K562 (cell line): ENCODE data around the gene WFIKKN1. TPM values are rescaled to one million over a fixed set of nuclear protein-coding genes. Genes with fewer than 3 reads are reported as not detected.

Experiments
- ADNP ChIP-seq: fragments of 200-800 bp; sonication (Bioruptor generic); IDR thresholded peaks from 2 replicates; pipeline ENCODE4 v1.6.1; 2016; ENCODE audit warnings: missing genetic modification characterization, missing compliant biosample characterization
- ARNT ChIP-seq, 2 experiments: fragments of 450-650 bp; IDR thresholded peaks; 2 replicates each; pipeline ENCODE4 v1.6.1; 2016; ENCODE audit warnings: mild to moderate bottlenecking in 1 of 2
- CHD1 ChIP-seq: fragments of 200-600 bp; sonication (generic); IDR thresholded peaks from one replicate; pipeline ENCODE4 v1.6.1; 2012; ENCODE audit warnings: mild to moderate bottlenecking, moderate library complexity, low read length, inconsistent platforms
- EGR1 ChIP-seq: fragments of 450-650 bp; conservative IDR thresholded peaks from 2 replicates; pipeline ENCODE4 v1.6.1; 2017; ENCODE audit warnings: mild to moderate bottlenecking
- HNRNPLL ChIP-seq: fragments of 200-400 bp; formaldehyde crosslinking; IDR thresholded peaks from 2 replicates; pipeline ENCODE4 v1.6.1; 2017; ENCODE audit warnings: low read length, low read depth, mild to moderate bottlenecking; ENCODE audit not compliant: poor library complexity, severe bottlenecking
- MGA ChIP-seq: fragments of 450-650 bp; IDR thresholded peaks from 2 replicates; pipeline ENCODE4 v1.6.1; 2016; ENCODE audit warnings: mild to moderate bottlenecking, moderate library complexity
- MTA3 ChIP-seq: fragments of 450-650 bp; formaldehyde crosslinking; IDR thresholded peaks from 2 replicates; pipeline ENCODE4 v1.6.1; 2017; ENCODE audit warnings: mild to moderate bottlenecking, borderline replicate concordance
- NEUROD1 ChIP-seq: fragments of 150-350 bp; IDR thresholded peaks from 2 replicates; pipeline ENCODE4 v1.6.1; 2014; ENCODE audit warnings: borderline replicate concordance, low read length, low read depth; ENCODE audit not compliant: partially characterized antibody
- PHF8 ChIP-seq: fragments of 200-600 bp; sonication (generic); IDR thresholded peaks from 2 replicates; pipeline ENCODE4 v1.6.1; 2012; ENCODE audit warnings: mixed run types, mild to moderate bottlenecking, inconsistent platforms, low read length, moderate library complexity, borderline replicate concordance
- POLR2B ChIP-seq: fragments of 450-650 bp; IDR thresholded peaks from 2 replicates; pipeline ENCODE4 v1.6.1; 2018; ENCODE audit warnings: low read depth; ENCODE audit not compliant: partially characterized antibody
- TBP ChIP-seq: optimal IDR thresholded peaks from 2 replicates; pipeline ENCODE3; 2011; ENCODE audit warnings: low read depth, low read length, improper control_type of control experiment
- U2AF1 ChIP-seq: fragments of 200-400 bp; formaldehyde crosslinking; optimal IDR thresholded peaks from 2 replicates; pipeline ENCODE3; 2017; ENCODE audit warnings: mild to moderate bottlenecking, low read depth, low read length, moderate library complexity
- ZNF445 ChIP-seq: fragments of 250-450 bp; sonication (Bioruptor Pico); IDR thresholded peaks from 2 replicates; pipeline ENCODE4 v1.4.0; 2020; ENCODE audit warnings: low read depth, mild to moderate bottlenecking, moderate library complexity
- ZNF778 ChIP-seq: fragments of 450-650 bp; formaldehyde crosslinking; IDR thresholded peaks from 2 replicates; pipeline ENCODE4 v1.4.0; 2020; ENCODE audit warnings: mild to moderate bottlenecking, moderate library complexity
- polyA plus RNA-seq, 8 experiments: library from polyadenylated mRNA; depleted of rRNA in 4 of 8; stranded (reverse) in 5 of 8; unstranded in 3 of 8; fragments of >200 nt; fragmentation: Nextera tagmentation in 2 of 8; fragmentation: Illumina TruSeq in 1 of 8; extraction: Ambion mirVana in 2 of 8; extraction: Trizol in 1 of 8; gene quantifications; 2 replicates each; pipeline versions ENCODE4 v1.2.1 to v1.2.3, GENCODE V29; 2011 to 2014; ENCODE audit warnings: inconsistent platforms in 1 of 8, missing spikeins in 1 of 8
- total RNA-seq, 7 experiments: library from RNA; depleted of rRNA in 6 of 7; stranded (reverse); fragments of >200 nt in 6 of 7; fragmentation: Illumina TruSeq in 2 of 7; extraction: Trizol in 2 of 7; gene quantifications; 2 replicates each; pipeline versions ENCODE4 v1.2.1 to v1.2.3, GENCODE V29; 2011 to 2021; ENCODE audit warnings: low replicate concordance in 1 of 7

Gene WFIKKN1
- total and polyA plus RNA-seq, 9 of the 15 experiments (the other 6 are each of a cell fraction or from before 2014, with no cell fraction given), result 0.14 to 1.1 (median 0.50) TPM; not detected in 4

- TF ChIP-seq NEUROD1 (peak; percentile 45), TBP (peak; percentile 71), PHF8 (peak; percentile 92; the same call in 1 of the 2 replicates), MGA (no peak; the same call in 1 of the 2 replicates), MTA3 (peak; percentile 62), POLR2B (peak; percentile 63), HNRNPLL (peak; percentile 49), ADNP (tag) (no peak), CHD1 (no peak), ZNF445 (no peak), U2AF1 (peak; percentile 27), ZNF778 (CRISPR knock-in tag) (no peak), EGR1 (peak; percentile 88), ARNT (IDR thresholded peaks at IDR 0.05) (no peak)
These were observed 10.8 kb downstream of the WFIKKN1 start, which contains the start of gene MCRIP2 (continued) for GRCh38 chr16:641326-642188.
